ENCODE measurements around the gene RASSF3.
"Not testable (repeated sequence)": the region's sequence is repeated elsewhere in the genome, so short reads cannot be mapped to it uniquely, and the experiment has no call there.

Gene RASSF3

GRCh38 chr12:64650762-64651161, 40.5 kb downstream of the RASSF3 start:
- TF ChIP-seq CTCF (IDR thresholded peaks at IDR 0.05; ENCODE audit: low read length, missing control alignments): no peak
- H3K4me3 ChIP-seq (replicated peaks; ENCODE audit: low read depth, low read length): no peak overlapping the region
- no peak for DNase-seq (ENCODE audit: low read depth)

- TF ChIP-seq CTCF (IDR thresholded peaks at IDR 0.05; ENCODE audit: low read length, missing control alignments): no peak
- H3K4me3 ChIP-seq (replicated peaks; ENCODE audit: low read depth, low read length): no peak overlapping the region
- DNase-seq (ENCODE audit: low read depth): no peak
These were observed 42.1 kb downstream of the RASSF3 start for GRCh38 chr12:64652346-64652745.

GRCh38 chr12:64653123-64653522, 42.8 kb downstream of the RASSF3 start:
- no peak for DNase-seq (ENCODE audit: low read depth)
- no peak for TF ChIP-seq CTCF (IDR thresholded peaks at IDR 0.05; ENCODE audit: low read length, missing control alignments)
- H3K4me3 ChIP-seq (replicated peaks; ENCODE audit: low read depth, low read length): no peak overlapping the region

- not testable (repeated sequence) for H3K4me3 ChIP-seq (replicated peaks; ENCODE audit: low read depth, low read length); DNase-seq (ENCODE audit: low read depth)
These were observed 43.6 kb downstream of the RASSF3 start for GRCh38 chr12:64653907-64654306.

GRCh38 chr12:64655141-64655540, 44.8 kb downstream of the RASSF3 start:
- DNase-seq (ENCODE audit: low read depth): no peak
- H3K4me3 ChIP-seq (replicated peaks; ENCODE audit: low read depth, low read length): no peak overlapping the region
- TF ChIP-seq CTCF (IDR thresholded peaks at IDR 0.05; ENCODE audit: low read length, missing control alignments): no peak

GRCh38 chr12:64656429-64656828, 46.1 kb downstream of the RASSF3 start:
- no peak for TF ChIP-seq CTCF (IDR thresholded peaks at IDR 0.05; ENCODE audit: low read length, missing control alignments)
- DNase-seq (ENCODE audit: low read depth): no peak
- no peak overlapping the region for H3K4me3 ChIP-seq (replicated peaks; ENCODE audit: low read depth, low read length)

GRCh38 chr12:64658892-64659481, 48.7 kb downstream of the RASSF3 start:
- H3K4me3 ChIP-seq (replicated peaks; ENCODE audit: low read depth, low read length): no peak overlapping the region
- TF ChIP-seq CTCF (IDR thresholded peaks at IDR 0.05; ENCODE audit: low read length, missing control alignments): no peak
- no peak for DNase-seq (ENCODE audit: low read depth)

All from fibroblast of pulmonary artery (primary cell).